Choroid plexus epithelial cell (primary cell): Measurements from ENCODE around the gene SRRM3.
"Not testable (repeated sequence)": the region's sequence is repeated elsewhere in the genome, so short reads cannot be mapped to it uniquely, and the experiment has no call there.

Experiments used
- DNase-seq: peaks from one replicate; pipeline ENCODE4 v3.0.0-alpha.2; 2010; ENCODE audit warnings: low read depth
- H3K4me3 ChIP-seq: 2 replicates; pipeline ENCODE4 v1.5.1; 2011; ENCODE audit warnings: low read depth, mild to moderate bottlenecking, control low read depth, low read length, moderate library complexity
- CTCF ChIP-seq: conservative IDR thresholded peaks from 2 replicates; pipeline ENCODE4 v1.5.1; 2011; ENCODE audit warnings: low read depth, mild to moderate bottlenecking, control low read depth, inconsistent platforms, low read length, moderate library complexity

The SRRM3 gene

GRCh38 chr7:76201732-76202665 lies at the start of gene SRRM3:
Gene SRRM3 (plus strand): TSS chr7:76201896. CDS start chr7:76235067, 33,171 bp downstream.
- DNase-seq = peak; percentile 82
- TF ChIP-seq CTCF = peak; percentile 54
- H3K4me3 ChIP-seq = no peak within 1 kb of the TSS

- no peak for TF ChIP-seq CTCF
- DNase-seq = no peak
- H3K4me3 ChIP-seq = no peak overlapping the region
These were observed 49.8 kb upstream of the SRRM3 start for GRCh38 chr7:76151932-76152331.

GRCh38 chr7:76153571-76154230 lies 48.0 kb upstream of the SRRM3 start:
- H3K4me3 ChIP-seq = not testable (repeated sequence)
- DNase-seq = peak; percentile 66

GRCh38 chr7:76155938-76156337 lies 45.8 kb upstream of the SRRM3 start:
- no peak overlapping the region for H3K4me3 ChIP-seq
- DNase-seq = peak; percentile 82

GRCh38 chr7:76156992-76157685 lies 44.6 kb upstream of the SRRM3 start:
- not testable (repeated sequence) for DNase-seq, H3K4me3 ChIP-seq

More at GRCh38 chr7:76155938-76156337, 45.8 kb upstream of the SRRM3 start:
- no peak for TF ChIP-seq CTCF

- DNase-seq, H3K4me3 ChIP-seq: not testable (repeated sequence)
These were observed 43.3 kb upstream of the SRRM3 start for GRCh38 chr7:76158416-76158815.

- DNase-seq = peak; percentile 16
- H3K4me3 ChIP-seq = not testable (repeated sequence)
These were observed 39.1 kb upstream of the SRRM3 start for GRCh38 chr7:76162416-76163170.

- H3K4me3 ChIP-seq, DNase-seq: not testable (repeated sequence)
These were observed 37.9 kb upstream of the SRRM3 start for GRCh38 chr7:76163812-76164211.
